Activated CD8-positive, alpha-beta memory T cell treated with anti-CD3 and anti-CD28 coated beads for 36 hours (primary cell): Measurements from ENCODE around the gene MAN2C1. TPM values are rescaled to one million over a fixed set of nuclear protein-coding genes. Genes with fewer than 3 reads are reported as not detected.
"Not testable (repeated sequence)": the region's sequence is repeated elsewhere in the genome, so short reads cannot be mapped to it uniquely, and the experiment has no call there.

ENCODE experiments used
- CTCF ChIA-PET: fragments of 350-600 bp; sonication (Branson Sonifier 250); formaldehyde crosslinking; loops from one replicate; lab custom pipeline; 2021; ENCODE audit warnings: antibody characterized with exemption; lab: Charles Lee
- POLR2A ChIA-PET: fragments of 350-600 bp; sonication (Branson Sonifier 250); formaldehyde crosslinking; loops from one replicate; lab custom pipeline; 2021; ENCODE audit warnings: antibody characterized with exemption; lab: Charles Lee
- total RNA-seq, 2 experiments: library from RNA; stranded (reverse); gene quantifications; one replicate each; pipeline ENCODE4 v1.2.3, GENCODE V29; 2021

The MAN2C1 gene
- total RNA-seq, 2 experiments from 2014 or later: 139 to 142 TPM

DNA sequence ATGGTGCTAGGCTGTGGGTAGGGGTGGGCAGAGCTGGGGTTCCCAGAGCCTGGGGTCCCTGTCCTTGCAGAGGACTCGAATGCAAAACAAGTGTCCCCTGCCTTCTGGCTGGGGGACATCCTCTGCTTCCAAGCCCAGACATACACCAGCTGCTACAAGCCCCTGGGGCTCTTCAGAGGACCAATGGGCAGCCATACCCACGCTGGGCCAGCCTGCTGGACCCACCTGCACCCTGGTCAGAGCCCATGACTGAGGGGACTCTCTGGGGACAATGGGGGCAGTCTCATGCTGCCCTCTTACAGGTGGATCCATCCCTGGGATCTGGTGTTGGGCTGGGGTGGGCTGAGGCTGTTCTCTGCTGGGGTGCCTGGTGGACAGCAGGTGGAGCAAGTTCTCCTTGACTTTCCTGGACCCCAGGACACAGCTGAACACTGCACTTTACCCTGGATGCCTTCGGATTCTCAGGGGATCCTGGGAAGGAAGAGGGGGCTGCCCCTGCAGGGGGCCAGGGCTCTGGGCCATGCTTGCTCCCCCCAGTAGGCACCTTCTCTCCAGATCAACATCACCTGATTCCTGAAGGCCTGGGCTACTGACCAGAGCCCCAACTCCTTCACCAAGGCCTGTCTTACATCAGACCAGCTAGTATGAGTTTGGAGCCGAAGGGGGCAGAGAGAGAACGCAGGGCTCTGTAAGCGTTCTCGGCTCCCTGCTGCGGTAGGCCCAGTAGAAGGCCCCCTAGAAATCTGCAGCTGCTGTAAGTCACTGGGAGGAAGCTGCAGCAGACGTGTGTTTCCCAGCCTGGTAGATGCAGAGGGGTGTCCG is 39.7 kb downstream of the MAN2C1 start:
- POLR2A ChIA-PET: no interaction called here
- CTCF ChIA-PET: no interaction called here

GRCh38 chr15:75327491-75327890 is 40.9 kb downstream of the MAN2C1 start:
- POLR2A ChIA-PET: no interaction called here

DNA sequence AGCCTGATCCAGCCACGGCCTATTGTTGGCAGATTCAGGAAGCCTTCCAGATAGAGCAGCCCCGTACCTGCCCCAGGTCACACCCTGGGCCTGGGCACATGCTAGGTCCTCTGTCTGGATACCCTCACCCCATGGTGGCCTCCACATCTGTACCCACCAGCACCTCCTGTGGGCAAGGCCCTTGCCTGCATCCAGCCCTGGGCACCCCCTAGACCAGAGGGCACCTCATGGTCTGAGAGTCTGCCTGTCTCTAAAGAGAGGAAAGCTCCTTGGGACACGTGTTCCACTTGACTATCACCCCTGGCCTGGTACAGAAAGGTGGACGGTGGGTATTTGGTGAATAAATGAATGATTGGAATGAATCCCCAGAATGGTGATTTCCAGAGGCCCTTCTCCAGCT is 41.4 kb downstream of the MAN2C1 start:
- ChIA-PET CTCF (no interaction called here), POLR2A (no interaction called here)

More at GRCh38 chr15:75327491-75327890, 40.9 kb downstream of the MAN2C1 start:
- CTCF ChIA-PET: no interaction called here

DNA sequence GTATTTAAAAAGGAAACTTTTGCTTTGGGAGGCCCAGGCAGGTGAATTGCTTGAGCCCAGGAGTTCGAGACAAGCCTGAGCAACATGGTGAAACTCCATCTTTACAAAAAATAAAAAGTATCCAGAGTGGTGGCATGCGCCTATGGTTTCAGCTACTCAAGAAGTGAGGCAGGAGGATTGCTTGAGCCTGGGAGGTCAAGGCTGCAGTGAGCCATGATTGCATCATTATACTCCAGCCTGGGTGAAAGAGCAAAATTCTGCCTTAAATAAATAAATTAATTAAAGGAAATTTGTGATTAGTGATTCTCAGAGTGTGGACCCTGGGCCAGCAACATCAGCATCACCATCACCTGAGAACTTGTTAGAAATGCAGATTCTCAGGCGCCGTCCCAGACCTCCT is 42.5 kb downstream of the MAN2C1 start:
- ChIA-PET CTCF (no interaction called here), POLR2A (no interaction called here)

GRCh38 chr15:75321711-75322110 is 46.7 kb downstream of the MAN2C1 start:
- CTCF ChIA-PET: no interaction called here
- POLR2A ChIA-PET: no interaction called here

DNA sequence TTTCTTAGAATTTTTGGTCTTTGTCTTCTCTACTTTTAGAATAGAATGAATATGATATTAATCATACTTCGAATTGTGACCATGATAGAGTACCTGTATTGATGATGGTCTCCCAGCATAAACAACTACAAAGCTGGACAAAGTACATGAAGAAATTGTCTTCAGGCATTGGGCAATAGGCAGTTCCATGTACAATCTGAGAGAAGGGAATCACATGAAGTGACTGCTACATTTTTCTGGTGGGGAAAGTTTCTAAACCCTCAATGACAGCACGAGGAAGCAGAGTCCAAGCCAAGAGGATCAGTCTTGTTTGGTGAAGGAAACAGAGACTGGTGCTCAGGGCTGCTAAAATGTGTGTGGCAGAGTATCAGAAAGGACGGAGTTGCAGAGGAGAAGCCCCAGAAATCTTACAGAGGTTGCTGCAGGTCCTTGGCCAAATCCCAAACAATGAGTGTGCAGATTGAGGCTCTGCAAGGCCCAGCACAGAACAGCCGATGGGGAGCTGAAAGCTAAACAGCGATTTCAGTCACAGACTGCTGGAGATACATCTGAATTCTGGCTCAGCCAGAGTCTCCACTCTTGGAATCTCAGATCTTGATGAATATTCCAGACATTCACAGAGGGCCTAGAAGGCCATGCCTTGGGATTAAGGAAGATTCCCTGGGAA is 49.0 kb downstream of the MAN2C1 start:
- CTCF ChIA-PET, POLR2A ChIA-PET: not testable (repeated sequence)

GRCh38 chr15:75314552-75315290 is 53.7 kb downstream of the MAN2C1 start:
- POLR2A ChIA-PET: no interaction called here
- CTCF ChIA-PET: no interaction called here

DNA sequence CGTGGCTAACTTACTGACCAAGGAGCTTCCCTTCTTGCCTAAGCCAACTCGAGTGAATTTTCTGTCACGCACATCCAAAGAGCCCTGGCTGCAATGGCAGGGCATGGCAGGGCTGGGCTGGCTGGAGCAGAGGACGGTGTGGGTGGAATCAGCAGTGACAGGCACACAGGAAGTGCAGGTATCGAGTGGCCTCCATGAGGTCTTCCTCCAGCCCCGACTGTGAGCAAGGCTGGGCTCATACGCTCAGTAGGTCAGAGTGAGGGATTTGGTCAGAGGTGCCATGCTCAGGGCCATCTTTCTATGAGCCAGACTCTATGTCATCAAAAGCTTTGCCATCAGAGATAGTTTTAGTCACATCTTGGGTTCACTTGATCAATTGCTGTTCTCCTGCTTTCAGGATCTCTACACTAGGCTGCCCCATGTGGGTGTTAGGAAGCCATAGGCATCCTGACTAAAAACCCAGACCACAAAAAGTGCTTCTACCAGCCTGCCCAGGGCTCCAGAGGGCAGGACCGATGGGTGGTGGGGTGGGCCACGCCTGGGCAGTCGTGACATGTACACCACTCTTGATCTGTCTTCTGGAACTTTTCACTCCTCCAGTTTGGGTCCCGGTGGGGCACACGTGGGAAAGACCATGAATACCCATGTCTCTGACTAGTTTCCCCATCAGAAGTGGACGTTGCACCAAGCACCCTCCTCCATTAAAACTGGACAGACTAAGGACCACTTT is 55.1 kb downstream of the MAN2C1 start:
- POLR2A ChIA-PET: no interaction called here

DNA sequence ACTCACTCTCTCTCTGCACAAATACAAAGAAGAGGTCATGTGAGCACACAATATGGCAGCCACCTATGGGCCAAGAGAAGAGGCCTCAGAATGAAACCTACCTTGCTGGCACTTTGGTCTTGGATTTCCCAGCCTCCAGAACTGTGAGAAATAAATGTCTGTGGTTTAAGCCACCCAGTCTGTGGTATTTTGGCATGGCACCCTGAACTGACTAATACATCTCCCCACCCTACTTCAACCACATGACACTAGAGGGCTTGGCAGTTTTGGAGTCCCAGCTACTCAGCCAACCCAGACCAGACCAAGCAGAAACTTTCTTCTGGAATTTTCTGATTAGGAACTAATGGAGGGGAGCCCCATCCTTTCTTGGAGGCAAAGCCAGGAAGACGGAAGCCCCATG is 55.9 kb downstream of the MAN2C1 start:
- CTCF ChIA-PET, POLR2A ChIA-PET: not testable (repeated sequence)

More for the DNA sequence above, 55.1 kb downstream of the MAN2C1 start:
- CTCF ChIA-PET: interaction anchor here (0.6 kb wide), 1 partner anchor 164 kb away, joined by 4 read pairs; no protein-coding TSS in a partner anchor

DNA sequence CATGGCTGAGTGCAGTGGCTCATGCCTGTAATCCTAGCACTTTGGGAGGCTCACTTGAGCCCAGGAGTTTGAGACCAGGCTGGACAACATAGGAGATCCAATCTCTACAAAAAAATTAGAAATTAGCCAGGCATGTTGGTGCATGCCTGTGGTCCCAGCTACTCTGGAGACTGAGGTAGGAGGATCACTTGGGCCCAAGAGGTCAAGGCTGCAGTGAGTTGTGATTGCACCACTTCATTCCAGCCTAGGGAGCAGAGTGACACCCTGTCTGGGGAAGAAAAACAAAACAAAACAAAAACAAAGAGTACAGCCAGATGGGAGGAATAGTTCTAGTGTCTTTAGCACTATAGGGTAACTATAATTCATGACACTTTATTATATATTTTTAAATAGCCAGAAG is 58.7 kb downstream of the MAN2C1 start:
- POLR2A ChIA-PET: no interaction called here
- CTCF ChIA-PET: no interaction called here

DNA sequence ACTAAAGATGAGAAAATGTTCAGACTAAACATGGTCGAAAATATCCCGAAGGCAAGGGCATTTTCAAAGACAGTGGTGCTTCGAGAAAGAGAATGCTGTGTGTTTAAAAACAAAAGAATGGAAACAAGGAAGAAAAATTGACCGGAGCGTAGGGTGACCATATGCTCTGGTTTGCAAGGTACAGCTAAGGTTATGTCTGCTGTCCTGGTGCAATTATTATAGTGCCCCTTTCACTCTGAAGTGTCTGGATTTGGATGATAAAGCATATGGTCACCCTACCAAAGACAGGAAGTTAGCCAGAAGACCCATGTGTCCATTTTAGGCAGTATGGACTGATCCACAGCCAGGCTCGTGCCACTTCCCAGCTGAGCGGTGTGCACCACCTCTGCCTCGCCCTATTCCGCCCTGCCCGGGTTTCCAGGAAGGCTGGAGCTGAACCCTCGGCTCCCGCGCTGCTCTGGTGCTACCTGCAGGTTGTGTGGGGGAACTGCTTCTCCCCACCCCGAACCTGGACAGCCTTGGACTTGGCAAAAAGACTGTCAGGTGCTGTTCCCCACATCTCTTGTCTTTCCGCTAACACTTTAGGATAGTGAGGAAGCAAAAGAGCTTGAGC is 60.5 kb downstream of the MAN2C1 start:
- POLR2A ChIA-PET: no interaction called here
- CTCF ChIA-PET: no interaction called here

GRCh38 chr15:75306188-75306587 is 62.2 kb downstream of the MAN2C1 start:
- CTCF ChIA-PET: no interaction called here
- POLR2A ChIA-PET: no interaction called here

Other genes starting within 250 kb of the MAN2C1 start
- gene C15orf39, start 166.7 kb downstream of the MAN2C1 start, total RNA-seq: 10 to 100 TPM; 32.8 to 35.1 TPM
- not detected for gene GOLGA6C, start 110.3 kb downstream of the MAN2C1 start, total RNA-seq
- gene GOLGA6D, start 85.8 kb downstream of the MAN2C1 start, total RNA-seq: not detected
- gene COMMD4, start 32.5 kb downstream of the MAN2C1 start, total RNA-seq: 10 to 100 TPM; 94.8 to 96.8 TPM
- gene NEIL1, start 21.6 kb downstream of the MAN2C1 start, total RNA-seq: 1 to 10 TPM; 1.9 to 2.5 TPM
- gene SIN3A, start 83.1 kb upstream of the MAN2C1 start, total RNA-seq: 10 to 100 TPM; 85.9 to 86.7 TPM
- gene PTPN9, start 210.7 kb upstream of the MAN2C1 start, total RNA-seq: 10 to 100 TPM; 21.1 to 21.6 TPM